Stimulated activated naive CD8-positive, alpha-beta T cell treated with anti-CD3 and anti-CD28 coated beads, Interleukin-15, Interleukin-2, amounts not matched to agents 100 ng/mL and 50 ng/mL, for 24 hours (primary cell): ENCODE data around the gene COL4A6.

Experiments used
- H3K27ac Mint-ChIP-seq: one replicate; pipeline ENCODE4 v1.8.0; 2021; ENCODE audit warnings: mild to moderate bottlenecking, mixed read lengths
- H3K27me3 Mint-ChIP-seq: one replicate; pipeline ENCODE4 v1.8.0; 2021; ENCODE audit warnings: mixed read lengths
- H3K36me3 Mint-ChIP-seq: one replicate; pipeline ENCODE4 v1.8.0; 2021; ENCODE audit warnings: low read depth, mixed read lengths
- H3K4me1 Mint-ChIP-seq: one replicate; pipeline ENCODE4 v1.8.0; 2021; ENCODE audit warnings: low read depth, mixed read lengths
- H3K4me3 Mint-ChIP-seq: one replicate; pipeline ENCODE4 v1.8.0; 2021; ENCODE audit warnings: mild to moderate bottlenecking, mixed read lengths
- H3K9me3 Mint-ChIP-seq: one replicate; pipeline ENCODE4 v1.8.0; 2021; ENCODE audit warnings: mixed read lengths

COL4A6 gene

GRCh38 chrX:108203540-108203939 lies 234.7 kb downstream of the COL4A6 start:
- H3K9me3 Mint-ChIP-seq = no peaks in the 10 kb centered on the region
- H3K27me3 Mint-ChIP-seq = peaks cover 12% of the 10 kb centered on the region
- no peak overlapping the region for H3K4me3 Mint-ChIP-seq
- no peaks in the 10 kb centered on the region for H3K4me1 Mint-ChIP-seq
- H3K27ac Mint-ChIP-seq = no peak overlapping the region
- H3K36me3 Mint-ChIP-seq = no peaks in the 10 kb centered on the region

GRCh38 chrX:108199691-108200090 lies 238.5 kb downstream of the COL4A6 start:
- no peak overlapping the region for H3K4me3 Mint-ChIP-seq
- peaks cover 5% of the 10 kb centered on the region for H3K27me3 Mint-ChIP-seq
- H3K27ac Mint-ChIP-seq = no peak overlapping the region
- no peaks in the 10 kb centered on the region for H3K4me1 Mint-ChIP-seq
- H3K36me3 Mint-ChIP-seq = no peaks in the 10 kb centered on the region
- no peaks in the 10 kb centered on the region for H3K9me3 Mint-ChIP-seq

GRCh38 chrX:108199041-108199440 lies 239.2 kb downstream of the COL4A6 start:
- Mint-ChIP-seq H3K4me1 (no peaks in the 10 kb centered on the region), H3K27me3 (peaks cover 4% of the 10 kb centered on the region), H3K27ac (no peak overlapping the region), H3K9me3 (no peaks in the 10 kb centered on the region), H3K36me3 (no peaks in the 10 kb centered on the region), H3K4me3 (no peak overlapping the region)

- no peaks in the 10 kb centered on the region for H3K9me3 Mint-ChIP-seq
- no peak overlapping the region for H3K27ac Mint-ChIP-seq
- H3K4me1 Mint-ChIP-seq = no peaks in the 10 kb centered on the region
- H3K27me3 Mint-ChIP-seq = peaks cover 4% of the 10 kb centered on the region
- H3K36me3 Mint-ChIP-seq = no peaks in the 10 kb centered on the region
- no peak overlapping the region for H3K4me3 Mint-ChIP-seq
Measured at GRCh38 chrX:108198420-108198819, 239.8 kb downstream of the COL4A6 start.

- H3K4me1 Mint-ChIP-seq = no peaks in the 10 kb centered on the region
- no peak overlapping the region for H3K4me3 Mint-ChIP-seq
- no peaks in the 10 kb centered on the region for H3K9me3 Mint-ChIP-seq
- H3K36me3 Mint-ChIP-seq = no peaks in the 10 kb centered on the region
- H3K27ac Mint-ChIP-seq = no peak overlapping the region
- no peaks in the 10 kb centered on the region for H3K27me3 Mint-ChIP-seq
Measured at GRCh38 chrX:108186811-108187210, 251.4 kb downstream of the COL4A6 start.

GRCh38 chrX:108178143-108178498 lies 260.1 kb downstream of the COL4A6 start:
- H3K27ac Mint-ChIP-seq = no peak overlapping the region
- H3K36me3 Mint-ChIP-seq = no peaks in the 10 kb centered on the region
- no peak overlapping the region for H3K4me3 Mint-ChIP-seq
- no peaks in the 10 kb centered on the region for H3K27me3 Mint-ChIP-seq
- H3K9me3 Mint-ChIP-seq = no peaks in the 10 kb centered on the region
- no peaks in the 10 kb centered on the region for H3K4me1 Mint-ChIP-seq

GRCh38 chrX:108177351-108178142 lies 260.7 kb downstream of the COL4A6 start:
- Mint-ChIP-seq H3K27me3 (no peaks in the 10 kb centered on the region), H3K4me1 (no peaks in the 10 kb centered on the region), H3K9me3 (no peaks in the 10 kb centered on the region), H3K4me3 (no peak overlapping the region), H3K27ac (no peak overlapping the region), H3K36me3 (no peaks in the 10 kb centered on the region)

- no peak overlapping the region for H3K4me3 Mint-ChIP-seq
- no peak overlapping the region for H3K27ac Mint-ChIP-seq
- H3K4me1 Mint-ChIP-seq = no peaks in the 10 kb centered on the region
- H3K27me3 Mint-ChIP-seq = no peaks in the 10 kb centered on the region
- no peaks in the 10 kb centered on the region for H3K36me3 Mint-ChIP-seq
- H3K9me3 Mint-ChIP-seq = no peaks in the 10 kb centered on the region
Measured at GRCh38 chrX:108173874-108174273, 264.3 kb downstream of the COL4A6 start.

GRCh38 chrX:108171671-108172070 lies 266.6 kb downstream of the COL4A6 start:
- no peak overlapping the region for H3K4me3 Mint-ChIP-seq
- H3K27ac Mint-ChIP-seq = no peak overlapping the region
- H3K4me1 Mint-ChIP-seq = no peaks in the 10 kb centered on the region
- no peaks in the 10 kb centered on the region for H3K36me3 Mint-ChIP-seq
- H3K27me3 Mint-ChIP-seq = no peaks in the 10 kb centered on the region
- H3K9me3 Mint-ChIP-seq = no peaks in the 10 kb centered on the region

GRCh38 chrX:108169768-108170167 lies 268.5 kb downstream of the COL4A6 start:
- Mint-ChIP-seq H3K4me3 (no peak overlapping the region), H3K9me3 (no peaks in the 10 kb centered on the region), H3K36me3 (no peaks in the 10 kb centered on the region), H3K27ac (no peak overlapping the region), H3K4me1 (no peaks in the 10 kb centered on the region), H3K27me3 (no peaks in the 10 kb centered on the region)

GRCh38 chrX:108168961-108169740 lies 269.1 kb downstream of the COL4A6 start:
- Mint-ChIP-seq H3K36me3 (no peaks in the 10 kb centered on the region), H3K4me3 (no peak overlapping the region), H3K27ac (no peak overlapping the region), H3K9me3 (no peaks in the 10 kb centered on the region), H3K4me1 (no peaks in the 10 kb centered on the region), H3K27me3 (no peaks in the 10 kb centered on the region)

- H3K27ac Mint-ChIP-seq = no peak overlapping the region
- no peaks in the 10 kb centered on the region for H3K9me3 Mint-ChIP-seq
- H3K4me1 Mint-ChIP-seq = no peaks in the 10 kb centered on the region
- H3K27me3 Mint-ChIP-seq = no peaks in the 10 kb centered on the region
- no peak overlapping the region for H3K4me3 Mint-ChIP-seq
- no peaks in the 10 kb centered on the region for H3K36me3 Mint-ChIP-seq
Measured at GRCh38 chrX:108167211-108167872, 270.9 kb downstream of the COL4A6 start.

- no peak overlapping the region for H3K4me3 Mint-ChIP-seq
- no peaks in the 10 kb centered on the region for H3K36me3 Mint-ChIP-seq
- H3K9me3 Mint-ChIP-seq = no peaks in the 10 kb centered on the region
- no peaks in the 10 kb centered on the region for H3K4me1 Mint-ChIP-seq
- no peak overlapping the region for H3K27ac Mint-ChIP-seq
- no peaks in the 10 kb centered on the region for H3K27me3 Mint-ChIP-seq
Measured at GRCh38 chrX:108165383-108166111, 272.7 kb downstream of the COL4A6 start.

- Mint-ChIP-seq H3K36me3 (no peaks in the 10 kb centered on the region), H3K27me3 (no peaks in the 10 kb centered on the region), H3K4me3 (no peak overlapping the region), H3K4me1 (no peaks in the 10 kb centered on the region), H3K9me3 (no peaks in the 10 kb centered on the region), H3K27ac (no peak overlapping the region)
Measured at GRCh38 chrX:108163333-108164082, 274.7 kb downstream of the COL4A6 start.
